H1 (cell line): ENCODE measurements around the gene FOXL1. TPM values are rescaled to one million over a fixed set of nuclear protein-coding genes. Genes with fewer than 3 reads are reported as not detected.

Source experiments
- CTCF ChIA-PET: fragments of 300-600 bp; sonication (Branson Sonifier 250); formaldehyde crosslinking; loops from one replicate; lab custom pipeline; 2021; ENCODE audit not compliant: partially characterized antibody; lab: Charles Lee
- POLR2A ChIA-PET: fragments of 300-600 bp; sonication (Branson Sonifier 250); formaldehyde crosslinking; loops from one replicate; lab custom pipeline; 2021; ENCODE audit warnings: inconsistent platforms; ENCODE audit not compliant: partially characterized antibody; lab: Charles Lee
- DNase-seq, 2 experiments: peaks; one replicate each; pipeline versions ENCODE4 v3.0.0 to v3.0.0-alpha.2; 2010 to 2022; ENCODE audit warnings: low spot score in 2 of 2, low read depth in 1 of 2, mixed read lengths in 1 of 2
- FAIRE-seq: peaks from 2 replicates; lab custom pipeline; 2011; peaks lifted over from hg19 to GRCh38; lab: Jason Lieb, UNC
- H2AFZ ChIP-seq: 2 replicates; pipeline ENCODE4 v1.8.1; 2012; ENCODE audit warnings: low read length, inconsistent platforms
- H2AK5ac ChIP-seq: 2 replicates; pipeline ENCODE4 v1.6.1; 2013; ENCODE audit warnings: low read depth, low read length
- H2BK120ac ChIP-seq: replicated peaks from 2 replicates; pipeline ENCODE3; 2013; ENCODE audit warnings: low read depth, low read length, inconsistent platforms
- H2BK12ac ChIP-seq: 2 replicates; pipeline ENCODE4 v1.6.1; 2013; ENCODE audit warnings: low read depth, low read length
- H2BK15ac ChIP-seq: 2 replicates; pipeline ENCODE4 v1.6.1; 2013; ENCODE audit warnings: low read length
- H2BK20ac ChIP-seq: 2 replicates; pipeline ENCODE4 v1.6.1; 2013; ENCODE audit warnings: low read length
- H2BK5ac ChIP-seq: 2 replicates; pipeline ENCODE4 v1.6.1; 2013; ENCODE audit warnings: low read depth, low read length
- H3K14ac ChIP-seq: 2 replicates; pipeline ENCODE4 v1.6.1; 2013; ENCODE audit warnings: inconsistent platforms; ENCODE audit not compliant: insufficient read length
- H3K18ac ChIP-seq: 2 replicates; pipeline ENCODE4 v1.6.1; 2013; ENCODE audit warnings: low read length; ENCODE audit errors: extremely low read depth
- H3K23ac ChIP-seq: 2 replicates; pipeline ENCODE4 v1.6.1; 2013; ENCODE audit warnings: inconsistent platforms; ENCODE audit not compliant: insufficient read length
- H3K23me2 ChIP-seq: 2 replicates; pipeline ENCODE4 v1.6.1; 2013; ENCODE audit warnings: low read depth, low read length
- H3K27ac ChIP-seq: 2 replicates; pipeline ENCODE4 v1.6.1; 2011; ENCODE audit warnings: low read depth, low read length, inconsistent platforms
- H3K27me3 ChIP-seq, 4 experiments: replicated peaks in 1 of 4; 1 replicate in 1 of 4; 2 replicates in 3 of 4; pipeline versions ENCODE4 v1.6.1 to v1.8.1; 2011 to 2013; ENCODE audit warnings: low read length in 3 of 4, mild to moderate bottlenecking in 3 of 4, inconsistent platforms in 2 of 4, mixed read lengths in 2 of 4, moderate library complexity in 1 of 4; ENCODE audit not compliant: control insufficient read depth in 3 of 4, insufficient read depth in 3 of 4; ENCODE audit errors: extremely low read depth in 1 of 4
- H3K36me3 ChIP-seq, 4 experiments: 2 replicates each; pipeline versions ENCODE4 v1.6.1 to v1.8.1; 2011 to 2013; ENCODE audit warnings: mild to moderate bottlenecking in 4 of 4, low read length in 3 of 4, moderate library complexity in 2 of 4, control low read depth in 1 of 4, inconsistent platforms in 1 of 4; ENCODE audit not compliant: insufficient read depth in 4 of 4, control insufficient read depth in 2 of 4
- H3K4ac ChIP-seq: replicated peaks from 2 replicates; pipeline ENCODE3; 2013; ENCODE audit warnings: low read length, low read depth, mixed read lengths, inconsistent platforms; ENCODE audit not compliant: insufficient read length
- H3K4me1 ChIP-seq, 4 experiments: replicated peaks in 1 of 4; 1 replicate in 1 of 4; 2 replicates in 3 of 4; pipeline versions ENCODE4 v1.6.1 to v1.8.1; 2011 to 2013; ENCODE audit warnings: low read length in 3 of 4, inconsistent platforms in 2 of 4, mixed read lengths in 1 of 4; ENCODE audit not compliant: insufficient read depth in 4 of 4, control insufficient read depth in 3 of 4
- H3K4me2 ChIP-seq, 2 experiments: 2 replicates each; pipeline versions ENCODE4 v1.6.1 to v1.8.1; 2011 to 2013; ENCODE audit warnings: low read depth in 2 of 2, low read length in 2 of 2, control low read depth in 1 of 2, inconsistent platforms in 1 of 2, mild to moderate bottlenecking in 1 of 2; ENCODE audit not compliant: insufficient read depth in 1 of 2
- H3K4me3 ChIP-seq, 4 experiments: fragments of 200-600, 300-600 bp in 1 of 4; sonication (generic), shearing (Covaris generic), sonication (Bioruptor Twin) in 1 of 4; 2 replicates each; pipeline versions ENCODE4 v1.5.1 to v1.8.1; 2011 to 2016; ENCODE audit warnings: low read length in 4 of 4, low read depth in 3 of 4, control low read depth in 2 of 4, inconsistent platforms in 2 of 4, mild to moderate bottlenecking in 2 of 4, mixed read lengths in 1 of 4, moderate library complexity in 1 of 4; ENCODE audit not compliant: insufficient read depth in 2 of 4; ENCODE audit errors: extremely low read depth in 1 of 4
- H3K56ac ChIP-seq: replicated peaks from 2 replicates; pipeline ENCODE3; 2013; ENCODE audit warnings: low read depth, mild to moderate bottlenecking, mixed read lengths, low read length, inconsistent platforms; ENCODE audit not compliant: insufficient read length
- H3K79me1 ChIP-seq: 2 replicates; pipeline ENCODE4 v1.6.1; 2013; ENCODE audit warnings: low read depth, low read length, control low read depth
- H3K79me2 ChIP-seq, 2 experiments: 2 replicates each; pipeline versions ENCODE4 v1.6.1 to v1.8.1; 2012 to 2013; ENCODE audit warnings: low read length in 2 of 2, mild to moderate bottlenecking in 2 of 2, inconsistent platforms in 1 of 2; ENCODE audit not compliant: insufficient read depth in 2 of 2, control insufficient read depth in 1 of 2
- H3K9ac ChIP-seq, 4 experiments: replicated peaks in 1 of 4; 1 replicate in 1 of 4; 2 replicates in 3 of 4; pipeline versions ENCODE4 v1.6.1 to v1.8.1; 2011 to 2013; ENCODE audit warnings: low read depth in 3 of 4, low read length in 3 of 4, control low read depth in 2 of 4, mild to moderate bottlenecking in 2 of 4, moderate library complexity in 2 of 4, inconsistent platforms in 1 of 4; ENCODE audit errors: extremely low read depth in 1 of 4
- H3K9me3 ChIP-seq, 2 experiments: 2 replicates each; pipeline versions ENCODE4 v1.6.1 to v1.8.1; 2012 to 2013; ENCODE audit warnings: mild to moderate bottlenecking in 2 of 2, moderate library complexity in 2 of 2, control low read depth in 1 of 2, inconsistent platforms in 1 of 2, low read depth in 1 of 2, low read length in 1 of 2, mixed read lengths in 1 of 2; ENCODE audit not compliant: insufficient read depth in 2 of 2
- H4K20me1 ChIP-seq, 2 experiments: replicated peaks in 1 of 2; 2 replicates each; pipeline versions ENCODE3 to v1.8.1; 2011 to 2013; ENCODE audit warnings: inconsistent platforms in 2 of 2, low read length in 2 of 2, mild to moderate bottlenecking in 1 of 2; ENCODE audit not compliant: insufficient read depth in 2 of 2, control insufficient read depth in 1 of 2
- H4K5ac ChIP-seq: 2 replicates; pipeline ENCODE4 v1.6.1; 2013; ENCODE audit warnings: low read length, low read depth, mixed read lengths, inconsistent platforms; ENCODE audit not compliant: insufficient read length
- H4K8ac ChIP-seq: 2 replicates; pipeline ENCODE4 v1.8.0; 2013; ENCODE audit warnings: mild to moderate bottlenecking, moderate library complexity, low read length, inconsistent platforms; ENCODE audit not compliant: insufficient read depth; ENCODE audit errors: extremely low read depth
- H4K91ac ChIP-seq: replicated peaks from 2 replicates; pipeline ENCODE3; 2013; ENCODE audit warnings: low read length, mixed read lengths, inconsistent platforms; ENCODE audit not compliant: insufficient read length
- BACH1 ChIP-seq: IDR thresholded peaks from 2 replicates; pipeline ENCODE4 v1.6.1; 2012; ENCODE audit warnings: low read length, improper control_type of control experiment
- CEBPB ChIP-seq: IDR thresholded peaks from 2 replicates; pipeline ENCODE4 v1.6.1; 2012; ENCODE audit warnings: low read depth, low read length
- CREB1 ChIP-seq: IDR thresholded peaks from 2 replicates; pipeline ENCODE4 v1.6.1; 2012; ENCODE audit warnings: inconsistent platforms
- KDM5A ChIP-seq: fragments of 200-600 bp; IDR thresholded peaks from 2 replicates; pipeline ENCODE4 v1.7.1; 2012; ENCODE audit warnings: mild to moderate bottlenecking, low read length, inconsistent platforms, mixed read lengths
- NANOG ChIP-seq: IDR thresholded peaks from 2 replicates; pipeline ENCODE4 v1.6.1; 2011; ENCODE audit warnings: low read length, low read depth, mild to moderate bottlenecking, inconsistent platforms; ENCODE audit not compliant: insufficient read depth, poor library complexity, severe bottlenecking
- POLR2AphosphoS5 ChIP-seq: IDR thresholded peaks from 2 replicates; pipeline ENCODE4 v1.6.1; 2011; ENCODE audit warnings: low read depth, low read length
- RBBP5 ChIP-seq: IDR thresholded peaks from 2 replicates; pipeline ENCODE4 v1.7.1; 2012; ENCODE audit warnings: low read depth, mild to moderate bottlenecking, inconsistent platforms, low read length, moderate library complexity, borderline replicate concordance
- SAP30 ChIP-seq: fragments of 300-600 bp; sonication (generic); IDR thresholded peaks from 2 replicates; pipeline ENCODE4 v1.7.1; 2012; ENCODE audit warnings: low read length, moderate library complexity, mild to moderate bottlenecking, inconsistent platforms; ENCODE audit not compliant: insufficient read depth, insufficient replicate concordance
- SIRT6 ChIP-seq: IDR thresholded peaks from one replicate; pipeline ENCODE4 v1.7.1; 2012; ENCODE audit warnings: low read length, inconsistent platforms
- SIX5 ChIP-seq: IDR thresholded peaks from 2 replicates; pipeline ENCODE4 v1.6.1; 2011; ENCODE audit warnings: mild to moderate bottlenecking, low read depth, low read length
- TAF1 ChIP-seq: IDR thresholded peaks from 2 replicates; pipeline ENCODE4 v1.6.1; 2011; ENCODE audit warnings: mild to moderate bottlenecking, low read depth, low read length
- WGBS, 2 experiments: shearing (Covaris generic) in 1 of 2; methylation state at CpG; one replicate each; pipeline versions ENCODE4 v1.1.6 to v1.1.7; 2013 to 2015; ENCODE audit warnings: low lambda C conversion rate in 2 of 2, mixed read lengths in 2 of 2, inconsistent platforms in 1 of 2, low coverage in 1 of 2, missing lambda C conversion rate in 1 of 2; ENCODE audit not compliant: insufficient replicate concordance in 2 of 2, insufficient coverage in 1 of 2, insufficient read length in 1 of 2; ENCODE audit errors: extremely low coverage in 1 of 2, missing lambda C conversion rate in 1 of 2; 5-methylcytosine and 5-hydroxymethylcytosine counted together
- polyA plus RNA-seq, 7 experiments: library from polyadenylated mRNA; depleted of rRNA in 3 of 7; stranded (reverse) in 5 of 7; unstranded in 2 of 7; fragments of >200 nt in 5 of 7; fragments of 200-250 nt in 2 of 7; gene quantifications; 1 replicate in 5 of 7; 2 replicates in 1 of 7; 4 replicates in 1 of 7; pipeline versions ENCODE4 v1.2.1 to v1.2.3, GENCODE V29; 2011 to 2013; ENCODE audit warnings: missing spikeins in 2 of 7, mixed read lengths in 2 of 7
- total RNA-seq: library from RNA; stranded (reverse); fragmentation: NEBNext Ultra II Directional; extraction: Animal tissue kit (Norgen Biotek cat#: 25700); gene quantifications from 2 replicates; pipeline ENCODE4 v1.2.1, GENCODE V29; 2021
- TF ChIP-seq, protein P1 (sequence below): IDR thresholded peaks from 2 replicates; pipeline ENCODE4 v1.6.1; 2012; ENCODE audit warnings: inconsistent platforms

Gene FOXL1
- total and polyA plus RNA-seq, 2 of the 8 experiments (the other 6 are each of a cell fraction or from before 2014, with no cell fraction given), result 0.03 TPM; not detected in 1

DNA sequence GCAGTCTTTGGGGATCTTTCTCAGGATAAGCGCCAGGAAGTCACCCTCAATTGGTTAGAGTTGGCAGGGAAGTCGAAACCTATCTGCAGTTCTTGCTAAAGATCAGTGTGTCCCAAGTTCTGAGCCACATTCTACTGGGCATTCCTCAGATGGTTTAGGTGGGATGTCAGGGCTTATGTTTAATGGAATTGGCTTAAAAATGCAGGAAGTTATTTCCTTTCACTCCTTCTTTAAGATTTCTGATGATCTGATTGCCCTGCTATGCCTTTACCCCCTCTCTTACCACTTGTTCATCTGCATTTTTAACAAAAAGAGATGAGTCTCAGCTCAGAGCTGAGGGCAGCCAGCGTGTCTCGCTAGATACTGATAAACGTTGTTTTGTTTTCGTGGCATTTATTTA, 30.8 kb downstream of the FOXL1 start:
- H4K91ac ChIP-seq, result no peak overlapping the region
- H2BK12ac ChIP-seq, result no peak overlapping the region; the same call in 1 of the 2 replicates
- no peak overlapping the region for H3K56ac ChIP-seq
- no peaks in the 10 kb centered on the region for H3K27me3 ChIP-seq
- H3K9me3 ChIP-seq, result no peaks in the 10 kb centered on the region
- H4K8ac ChIP-seq, result no peak overlapping the region
- FAIRE-seq, result no peak
- H3K4me2 ChIP-seq, result no peak overlapping the region
- H2AK5ac ChIP-seq, result no peak overlapping the region
- H3K27ac ChIP-seq, result no peak overlapping the region
- H4K20me1 ChIP-seq, result no peaks in the 10 kb centered on the region
- no peak overlapping the region for H2BK20ac ChIP-seq
- POLR2A ChIA-PET, result interaction anchor here (1.1 kb wide), 1 partner anchor 14 kb away, joined by 3 read pairs; no protein-coding TSS in a partner anchor
- H3K14ac ChIP-seq, result no peak overlapping the region
- no peak overlapping the region for H3K23ac ChIP-seq
- H3K4me3 ChIP-seq, result no peak overlapping the region
- H4K5ac ChIP-seq, result no peak overlapping the region
- no peak overlapping the region for H2BK5ac ChIP-seq
- H3K79me1 ChIP-seq, result no peaks in the 10 kb centered on the region
- H3K9ac ChIP-seq, result no peak overlapping the region
- no peaks in the 10 kb centered on the region for H3K4me1 ChIP-seq
- H3K23me2 ChIP-seq, result no peaks in the 10 kb centered on the region
- no peak overlapping the region for H2BK120ac ChIP-seq
- CTCF ChIA-PET, result interaction anchor here (0.7 to 1.1 kb wide), 2 partner anchors 91 to 490 kb away, joined by 3 to 4 read pairs; no protein-coding TSS in a partner anchor
- H2AFZ ChIP-seq, result no peak overlapping the region; the same call in 1 of the 2 replicates
- H3K36me3 ChIP-seq, result no peaks in the 10 kb centered on the region
- TF ChIP-seq SAP30 (no peak), CEBPB (no peak), BACH1 (no peak), KDM5A (no peak), RBBP5 (no peak), NANOG (no peak), TAF1 (no peak), SIRT6 (no peak), SIX5 (no peak), CREB1 (no peak), POLR2AphosphoS5 (no peak)
- TF ChIP-seq, protein P1, sequence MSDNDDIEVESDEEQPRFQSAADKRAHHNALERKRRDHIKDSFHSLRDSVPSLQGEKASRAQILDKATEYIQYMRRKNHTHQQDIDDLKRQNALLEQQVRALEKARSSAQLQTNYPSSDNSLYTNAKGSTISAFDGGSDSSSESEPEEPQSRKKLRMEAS, result no peak
- TF ChIP-seq, all 59 proteins: peak for 0
- H3K79me2 ChIP-seq, result no peaks in the 10 kb centered on the region
- H3K18ac ChIP-seq, result no peak overlapping the region
- DNase-seq, result no peak
- no peak overlapping the region for H3K4ac ChIP-seq
- no peak overlapping the region for H2BK15ac ChIP-seq
- WGBS, 2 experiments, result 85% methylated on average over 6 of the region's 6 CpGs; no CpG with 5 or more reads in 1 of the 2 experiments
